Parathyroid adenoma (tissue), 2 donors: ENCODE measurements around the gene ATXN7L3.

Experiments
- H2AFZ ChIP-seq: fragments of 300-600 bp; sonication (generic); one replicate; pipeline ENCODE4 v1.7.0; 2017; ENCODE audit warnings: antibody characterized with exemption, mild to moderate bottlenecking
- H3K27ac ChIP-seq: fragments of 300-600 bp; sonication (generic); one replicate; pipeline ENCODE4 v1.7.0; 2017
- H3K27me3 ChIP-seq: fragments of 300-600 bp; sonication (generic); one replicate; pipeline ENCODE4 v1.7.0; 2017; ENCODE audit warnings: low read length; ENCODE audit not compliant: control insufficient read depth, insufficient read depth
- H3K36me3 ChIP-seq: fragments of 300-600 bp; sonication (generic); one replicate; pipeline ENCODE4 v1.7.0; 2017; ENCODE audit warnings: low read length; ENCODE audit not compliant: control insufficient read depth, insufficient read depth
- H3K4me1 ChIP-seq: fragments of 300-600 bp; sonication (generic); one replicate; pipeline ENCODE4 v1.7.0; 2017; ENCODE audit warnings: control low read depth
- H3K4me2 ChIP-seq: fragments of 300-600 bp; sonication (generic); one replicate; pipeline ENCODE4 v1.7.0; 2017; ENCODE audit warnings: low read length
- H3K4me3 ChIP-seq: fragments of 300-600 bp; sonication (generic); one replicate; pipeline ENCODE4 v1.7.0; 2017; ENCODE audit warnings: low read depth, low read length
- H3K79me2 ChIP-seq: fragments of 300-600 bp; sonication (generic); one replicate; pipeline ENCODE4 v1.7.0; 2017; ENCODE audit warnings: control low read depth
- H3K9ac ChIP-seq: fragments of 300-600 bp; sonication (generic); one replicate; pipeline ENCODE4 v1.7.0; 2017; ENCODE audit warnings: mild to moderate bottlenecking
- H3K9me3 ChIP-seq: fragments of 300-600 bp; sonication (generic); one replicate; pipeline ENCODE4 v1.7.0; 2017; ENCODE audit warnings: low read length; ENCODE audit not compliant: control insufficient read depth
- CTCF ChIP-seq: fragments of 300-600 bp; sonication (generic); IDR thresholded peaks from one replicate; pipeline ENCODE4 v1.7.0; 2017; ENCODE audit warnings: antibody characterized with exemption, mild to moderate bottlenecking
- donor health status: primary hyperparathyroidism.

The ATXN7L3 gene

GRCh38 chr17:44178133-44178532 is 21.6 kb downstream of the ATXN7L3 start:
- no peak overlapping the region for H3K4me2 ChIP-seq
- no peaks in the 10 kb centered on the region for H3K79me2 ChIP-seq
- no peak overlapping the region for H3K9ac ChIP-seq
- no peaks in the 10 kb centered on the region for H3K27me3 ChIP-seq
- no peaks in the 10 kb centered on the region for H3K4me1 ChIP-seq
- H3K27ac ChIP-seq, result no peak overlapping the region
- H2AFZ ChIP-seq, result no peak overlapping the region
- TF ChIP-seq CTCF, result no peak
- no peak overlapping the region for H3K4me3 ChIP-seq
- no peaks in the 10 kb centered on the region for H3K36me3 ChIP-seq
- no peaks in the 10 kb centered on the region for H3K9me3 ChIP-seq

GRCh38 chr17:44177640-44178039 is 22.0 kb downstream of the ATXN7L3 start:
- Histone ChIP-seq H3K4me2 (no peak overlapping the region), H3K36me3 (no peaks in the 10 kb centered on the region)
- no peak for TF ChIP-seq CTCF

GRCh38 chr17:44176671-44177501 is 22.8 kb downstream of the ATXN7L3 start:
- no peaks in the 10 kb centered on the region for H3K36me3 ChIP-seq

More at GRCh38 chr17:44177640-44178039, 22.0 kb downstream of the ATXN7L3 start:
- Histone ChIP-seq H3K4me3 (no peak overlapping the region), H3K27ac (no peak overlapping the region), H3K9ac (no peak overlapping the region), H3K4me1 (no peaks in the 10 kb centered on the region), H3K9me3 (no peaks in the 10 kb centered on the region), H3K27me3 (no peaks in the 10 kb centered on the region), H3K79me2 (no peaks in the 10 kb centered on the region), H2AFZ (no peak overlapping the region)

GRCh38 chr17:44176257-44176656 is 23.4 kb downstream of the ATXN7L3 start:
- Histone ChIP-seq H2AFZ (no peak overlapping the region), H3K79me2 (no peaks in the 10 kb centered on the region), H3K4me2 (no peak overlapping the region), H3K4me3 (no peak overlapping the region), H3K9ac (no peak overlapping the region), H3K4me1 (no peaks in the 10 kb centered on the region), H3K9me3 (no peaks in the 10 kb centered on the region), H3K27me3 (no peaks in the 10 kb centered on the region), H3K36me3 (no peaks in the 10 kb centered on the region), H3K27ac (no peak overlapping the region)
- TF ChIP-seq CTCF, result no peak

More at GRCh38 chr17:44176671-44177501, 22.8 kb downstream of the ATXN7L3 start:
- no peaks in the 10 kb centered on the region for H3K27me3 ChIP-seq
- H2AFZ ChIP-seq, result no peak overlapping the region
- no peak overlapping the region for H3K27ac ChIP-seq
- H3K4me3 ChIP-seq, result no peak overlapping the region
- H3K4me2 ChIP-seq, result no peak overlapping the region
- no peaks in the 10 kb centered on the region for H3K4me1 ChIP-seq
- no peaks in the 10 kb centered on the region for H3K79me2 ChIP-seq
- no peaks in the 10 kb centered on the region for H3K9me3 ChIP-seq
- H3K9ac ChIP-seq, result no peak overlapping the region
- TF ChIP-seq CTCF, result no peak

- H3K36me3 ChIP-seq, result no peaks in the 10 kb centered on the region
- no peaks in the 10 kb centered on the region for H3K79me2 ChIP-seq
- H3K4me1 ChIP-seq, result peaks cover 12% of the 10 kb centered on the region
- no peak overlapping the region for H2AFZ ChIP-seq
- H3K27me3 ChIP-seq, result no peaks in the 10 kb centered on the region
- TF ChIP-seq CTCF, result no peak
- H3K4me2 ChIP-seq, result no peak overlapping the region
- no peak overlapping the region for H3K27ac ChIP-seq
- no peaks in the 10 kb centered on the region for H3K9me3 ChIP-seq
- no peak overlapping the region for H3K9ac ChIP-seq
- no peak overlapping the region for H3K4me3 ChIP-seq
These were observed 25.3 kb downstream of the ATXN7L3 start for GRCh38 chr17:44174427-44174826.
